ENCODE results near the gene OVOL1.

Gene OVOL1

DNA sequence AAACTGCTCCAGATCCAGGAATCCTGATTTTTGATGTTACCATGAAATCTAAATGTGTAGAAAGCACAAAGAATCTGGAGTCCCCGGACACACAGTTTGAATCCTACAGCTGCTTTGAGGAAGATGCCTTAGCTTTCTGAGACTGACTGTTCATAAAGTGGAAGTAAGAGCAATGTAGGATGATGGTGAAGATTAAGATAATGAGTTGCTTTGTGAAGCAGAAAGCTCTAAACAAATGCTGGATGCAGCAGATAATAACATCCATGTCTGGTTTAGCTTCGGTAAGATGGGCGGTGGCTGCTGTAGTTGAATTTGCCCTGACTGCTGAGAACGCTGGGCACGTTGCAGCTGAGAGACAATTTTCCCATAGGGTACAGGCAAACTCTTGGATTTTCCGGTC lies 20.1 kb downstream of the OVOL1 start:
- no peaks in the 10 kb centered on the region for H3K4me1 ChIP-seq (ENCODE audit: control insufficient read depth, insufficient read depth, low read length, poor library complexity, severe bottlenecking)
- H3K36me3 ChIP-seq (ENCODE audit: control insufficient read depth, insufficient read depth, low read length), result no peaks in the 10 kb centered on the region
- H3K27ac ChIP-seq (ENCODE audit: low read depth, low read length, severe bottlenecking), result no peak overlapping the region
- no peaks in the 10 kb centered on the region for H3K9me3 ChIP-seq (ENCODE audit: control insufficient read depth, low read length)
- 75 to 90% methylated on average over 3 to 6 of the region's 6 CpGs for WGBS, 2 experiments (ENCODE audit: insufficient coverage in 2 of 2)
- no peak overlapping the region for H3K4me3 ChIP-seq (ENCODE audit: extremely low read depth, insufficient read depth, low read length, poor library complexity, severe bottlenecking)

DNA sequence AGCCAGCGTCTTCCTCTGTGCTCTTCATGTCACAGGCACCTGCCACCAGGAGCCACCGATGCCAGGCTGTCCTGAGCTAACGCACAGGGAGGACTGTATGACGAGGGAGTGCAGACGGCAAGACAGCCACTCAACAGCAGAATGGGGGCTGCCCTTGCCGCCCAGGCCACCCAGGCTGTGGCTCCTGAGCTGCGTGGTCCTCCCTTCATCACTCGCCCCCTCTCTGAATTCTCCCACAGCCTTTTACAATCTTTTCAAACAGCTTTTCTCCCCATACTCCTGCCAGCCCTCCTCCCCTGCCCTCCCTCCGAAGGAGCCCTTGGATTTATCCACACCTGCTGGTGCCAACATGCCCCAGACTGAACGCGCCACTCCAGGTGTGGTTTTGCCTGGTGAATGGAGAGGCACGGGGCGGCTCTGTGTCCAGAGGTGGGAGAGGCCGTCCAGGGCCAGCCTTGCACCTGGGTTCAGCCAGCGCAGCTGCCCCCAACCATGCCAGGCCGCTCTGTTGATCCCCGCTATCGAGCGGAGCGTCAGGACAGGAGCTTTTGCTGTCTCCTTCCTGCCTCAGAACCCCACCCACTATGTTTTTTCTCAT lies 22.0 kb downstream of the OVOL1 start:
- no peak overlapping the region for H3K4me3 ChIP-seq (ENCODE audit: extremely low read depth, insufficient read depth, low read length, poor library complexity, severe bottlenecking)
- WGBS, 2 experiments (ENCODE audit: insufficient coverage in 2 of 2), result 84 to 90% methylated on average over 15 to 20 of the region's 20 CpGs
- no peaks in the 10 kb centered on the region for H3K36me3 ChIP-seq (ENCODE audit: control insufficient read depth, insufficient read depth, low read length)
- H3K9me3 ChIP-seq (ENCODE audit: control insufficient read depth, low read length), result no peaks in the 10 kb centered on the region
- no peak overlapping the region for H3K27ac ChIP-seq (ENCODE audit: low read depth, low read length, severe bottlenecking)
- H3K4me1 ChIP-seq (ENCODE audit: control insufficient read depth, insufficient read depth, low read length, poor library complexity, severe bottlenecking), result no peaks in the 10 kb centered on the region

DNA sequence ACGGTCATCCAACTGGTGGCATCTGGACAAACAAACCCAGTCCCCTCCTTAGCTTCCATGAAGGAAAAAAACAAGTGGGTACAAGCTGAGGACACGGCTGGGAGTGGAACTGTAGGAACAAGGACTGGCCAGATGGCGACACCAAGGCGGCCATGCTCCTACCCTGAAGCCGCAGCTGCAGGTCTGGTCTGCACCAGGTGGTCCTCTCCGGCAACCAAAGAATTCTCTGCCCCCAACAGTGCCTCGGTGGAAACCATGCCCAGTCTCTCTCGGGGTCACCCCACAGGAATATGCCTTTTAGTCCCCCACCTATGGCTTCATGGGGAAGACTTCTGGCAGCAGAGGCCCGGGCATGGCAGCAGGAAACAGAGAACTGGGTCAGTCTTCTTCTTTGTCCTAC lies 22.6 kb downstream of the OVOL1 start:
- WGBS, 2 experiments (ENCODE audit: insufficient coverage in 2 of 2), result 83 to 93% methylated on average over 8 to 9 of the region's 9 CpGs
- no peak overlapping the region for H3K4me3 ChIP-seq (ENCODE audit: extremely low read depth, insufficient read depth, low read length, poor library complexity, severe bottlenecking)
- H3K9me3 ChIP-seq (ENCODE audit: control insufficient read depth, low read length), result no peaks in the 10 kb centered on the region
- no peak overlapping the region for H3K27ac ChIP-seq (ENCODE audit: low read depth, low read length, severe bottlenecking)
- H3K4me1 ChIP-seq (ENCODE audit: control insufficient read depth, insufficient read depth, low read length, poor library complexity, severe bottlenecking), result no peaks in the 10 kb centered on the region
- no peaks in the 10 kb centered on the region for H3K36me3 ChIP-seq (ENCODE audit: control insufficient read depth, insufficient read depth, low read length)

GRCh38 chr11:65810046-65810868 lies 23.4 kb downstream of the OVOL1 start:
- H3K4me3 ChIP-seq (ENCODE audit: extremely low read depth, insufficient read depth, low read length, poor library complexity, severe bottlenecking), result no peak overlapping the region
- no peak overlapping the region for H3K27ac ChIP-seq (ENCODE audit: low read depth, low read length, severe bottlenecking)
- 89% methylated on average over 18 to 21 of the region's 23 CpGs for WGBS, 2 experiments (ENCODE audit: insufficient coverage in 2 of 2)
- no peaks in the 10 kb centered on the region for H3K4me1 ChIP-seq (ENCODE audit: control insufficient read depth, insufficient read depth, low read length, poor library complexity, severe bottlenecking)
- no peaks in the 10 kb centered on the region for H3K36me3 ChIP-seq (ENCODE audit: control insufficient read depth, insufficient read depth, low read length)
- no peaks in the 10 kb centered on the region for H3K9me3 ChIP-seq (ENCODE audit: control insufficient read depth, low read length)

DNA sequence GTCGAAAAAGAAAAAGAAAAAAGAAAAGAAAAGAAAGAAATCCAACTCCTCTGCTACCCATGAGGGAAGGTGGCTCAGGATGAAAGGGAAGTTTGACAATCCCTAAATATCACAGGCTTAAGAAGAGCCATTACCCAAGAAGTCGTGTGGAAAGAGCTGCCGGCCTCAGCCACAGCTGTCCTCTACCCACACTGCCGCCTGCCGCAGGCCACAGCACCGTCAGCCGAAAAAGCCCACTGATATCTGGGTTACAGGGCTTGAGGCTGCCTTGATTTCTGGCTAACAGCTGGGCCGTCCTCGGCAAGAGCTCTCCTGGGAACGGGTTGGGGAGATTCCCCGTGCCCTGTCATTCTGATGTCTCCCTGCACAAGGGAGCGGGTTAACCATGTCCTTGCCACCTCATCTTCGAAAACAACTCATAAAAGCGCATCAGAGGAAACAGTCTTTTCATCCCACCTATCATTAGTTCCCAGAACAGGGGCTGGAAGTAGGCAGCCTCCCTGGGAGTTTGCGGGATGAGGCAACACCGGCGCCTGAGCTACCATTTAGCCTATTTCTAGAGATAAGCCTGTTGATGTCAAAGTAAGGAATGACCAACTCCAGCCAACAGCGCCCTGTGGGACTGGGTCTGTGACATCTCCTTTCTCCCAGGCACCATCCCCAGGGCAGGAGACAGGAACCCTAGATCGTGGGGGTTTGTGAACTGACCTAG lies 25.1 kb downstream of the OVOL1 start:
- Histone ChIP-seq H3K4me3 (ENCODE audit: extremely low read depth, insufficient read depth, low read length, poor library complexity, severe bottlenecking) (no peak overlapping the region), H3K9me3 (ENCODE audit: control insufficient read depth, low read length) (no peaks in the 10 kb centered on the region), H3K36me3 (ENCODE audit: control insufficient read depth, insufficient read depth, low read length) (no peaks in the 10 kb centered on the region), H3K27ac (ENCODE audit: low read depth, low read length, severe bottlenecking) (no peak overlapping the region), H3K4me1 (ENCODE audit: control insufficient read depth, insufficient read depth, low read length, poor library complexity, severe bottlenecking) (no peaks in the 10 kb centered on the region)
- WGBS, 2 experiments (ENCODE audit: insufficient coverage in 2 of 2), result 82 to 87% methylated on average over 13 to 15 of the region's 19 CpGs

DNA sequence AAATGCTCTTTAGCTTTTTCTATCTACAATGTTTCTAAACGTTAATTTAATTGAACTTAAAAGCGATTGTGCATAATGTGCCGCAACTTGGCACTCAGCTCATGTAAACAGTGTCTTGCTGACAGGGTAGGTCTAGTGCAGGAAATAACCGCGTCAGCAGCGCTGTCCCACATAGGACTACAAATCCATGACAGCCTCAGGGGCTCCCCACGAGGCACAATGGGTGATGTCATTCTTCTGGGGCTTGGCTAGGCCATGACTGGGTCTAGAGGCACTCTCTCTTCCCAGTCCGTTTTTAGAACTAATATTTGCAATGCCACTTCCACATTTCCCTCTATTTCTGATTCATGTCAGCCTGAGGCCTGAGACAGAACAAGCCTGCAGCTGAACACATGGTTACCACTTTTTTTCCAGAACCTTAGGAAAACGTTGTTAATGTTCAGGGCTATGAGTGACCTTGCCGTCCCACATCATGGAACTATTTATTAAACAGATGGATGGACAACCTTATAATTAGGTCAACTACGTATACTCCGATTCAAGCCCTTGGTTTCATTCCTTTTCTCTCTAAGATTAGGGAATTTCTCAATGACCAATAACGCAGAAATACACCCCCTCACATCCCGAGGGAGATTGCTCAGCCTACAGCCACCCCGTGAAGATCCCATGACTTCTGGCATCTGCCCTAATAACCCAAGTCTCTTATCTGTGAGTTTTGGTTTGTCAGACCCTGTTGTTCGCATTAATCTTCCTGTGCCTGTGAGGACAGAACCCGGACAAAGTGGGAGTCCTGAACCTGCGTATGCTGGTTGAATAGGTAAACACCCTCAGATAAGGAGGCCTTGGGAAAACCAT lies 27.5 kb downstream of the OVOL1 start:
- Histone ChIP-seq H3K27ac (ENCODE audit: low read depth, low read length, severe bottlenecking) (no peak overlapping the region), H3K4me3 (ENCODE audit: extremely low read depth, insufficient read depth, low read length, poor library complexity, severe bottlenecking) (no peak overlapping the region), H3K36me3 (ENCODE audit: control insufficient read depth, insufficient read depth, low read length) (no peaks in the 10 kb centered on the region), H3K4me1 (ENCODE audit: control insufficient read depth, insufficient read depth, low read length, poor library complexity, severe bottlenecking) (no peaks in the 10 kb centered on the region), H3K9me3 (ENCODE audit: control insufficient read depth, low read length) (no peaks in the 10 kb centered on the region)
- 81 to 83% methylated on average over 14 to 16 of the region's 18 CpGs for WGBS, 2 experiments (ENCODE audit: insufficient coverage in 2 of 2)

- Histone ChIP-seq H3K4me3 (ENCODE audit: extremely low read depth, insufficient read depth, low read length, poor library complexity, severe bottlenecking) (no peak overlapping the region), H3K9me3 (ENCODE audit: control insufficient read depth, low read length) (no peaks in the 10 kb centered on the region), H3K27ac (ENCODE audit: low read depth, low read length, severe bottlenecking) (no peak overlapping the region), H3K36me3 (ENCODE audit: control insufficient read depth, insufficient read depth, low read length) (no peaks in the 10 kb centered on the region), H3K4me1 (ENCODE audit: control insufficient read depth, insufficient read depth, low read length, poor library complexity, severe bottlenecking) (no peaks in the 10 kb centered on the region)
- 90 to 95% methylated on average over 14 of the region's 16 CpGs for WGBS, 2 experiments (ENCODE audit: insufficient coverage in 2 of 2)
These were observed 28.2 kb downstream of the OVOL1 start for GRCh38 chr11:65814986-65815565.

DNA sequence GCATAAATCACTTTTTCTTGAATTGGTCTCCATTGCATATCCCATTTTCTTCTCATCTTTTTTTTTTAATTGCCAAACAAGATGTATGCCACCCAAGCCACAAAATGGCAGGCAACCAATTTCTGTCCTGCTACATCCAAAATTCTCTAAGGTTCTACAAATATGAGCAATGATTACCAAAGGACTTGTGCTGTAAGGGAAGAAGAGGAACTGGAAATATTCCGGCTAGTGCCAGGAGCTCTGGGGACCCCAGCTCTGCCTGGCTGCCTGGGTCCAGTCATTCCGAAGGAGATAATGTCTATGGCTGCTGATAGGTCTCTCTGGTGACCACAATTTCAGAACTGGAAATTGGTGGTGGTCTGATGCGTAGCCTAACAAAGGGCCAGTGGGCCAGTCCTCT lies 29.8 kb downstream of the OVOL1 start:
- Histone ChIP-seq H3K4me3 (ENCODE audit: extremely low read depth, insufficient read depth, low read length, poor library complexity, severe bottlenecking) (no peak overlapping the region), H3K9me3 (ENCODE audit: control insufficient read depth, low read length) (no peaks in the 10 kb centered on the region), H3K27ac (ENCODE audit: low read depth, low read length, severe bottlenecking) (no peak overlapping the region), H3K36me3 (ENCODE audit: control insufficient read depth, insufficient read depth, low read length) (no peaks in the 10 kb centered on the region), H3K4me1 (ENCODE audit: control insufficient read depth, insufficient read depth, low read length, poor library complexity, severe bottlenecking) (no peaks in the 10 kb centered on the region)
- WGBS, 2 experiments (ENCODE audit: insufficient coverage in 2 of 2), result 95 to 100% methylated on average over 3 of the region's 3 CpGs

DNA sequence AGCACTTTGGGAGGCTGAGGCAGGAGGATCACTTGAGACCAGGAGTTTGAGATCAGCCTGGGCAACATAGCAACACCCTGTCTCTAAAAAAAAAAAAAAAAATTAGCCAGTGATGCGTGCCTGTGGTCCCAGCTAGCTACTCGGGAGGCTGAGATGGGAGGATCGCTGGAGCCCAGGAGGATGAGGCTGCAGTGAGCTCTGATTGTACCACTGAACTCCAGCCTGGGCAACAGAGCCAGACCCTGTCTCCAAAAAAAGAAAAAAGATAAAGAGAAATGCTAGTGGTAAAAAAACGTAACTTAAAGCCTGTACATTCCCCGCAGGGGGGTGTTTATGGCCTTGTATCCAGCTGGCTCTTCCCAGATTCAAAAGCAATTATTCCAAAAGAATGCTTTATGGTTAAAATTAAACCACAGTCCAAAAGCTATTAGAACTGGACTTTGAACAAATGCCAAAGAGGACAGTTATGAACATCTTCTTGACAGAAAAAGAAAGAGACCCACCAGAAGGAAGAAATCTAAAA lies 30.5 kb downstream of the OVOL1 start:
- Histone ChIP-seq H3K9me3 (ENCODE audit: control insufficient read depth, low read length) (no peaks in the 10 kb centered on the region), H3K36me3 (ENCODE audit: control insufficient read depth, insufficient read depth, low read length) (no peaks in the 10 kb centered on the region), H3K4me3 (ENCODE audit: extremely low read depth, insufficient read depth, low read length, poor library complexity, severe bottlenecking) (peak overlapping the region; percentile 42), H3K27ac (ENCODE audit: low read depth, low read length, severe bottlenecking) (no peak overlapping the region), H3K4me1 (ENCODE audit: control insufficient read depth, insufficient read depth, low read length, poor library complexity, severe bottlenecking) (no peaks in the 10 kb centered on the region)
- WGBS, 2 experiments (ENCODE audit: insufficient coverage in 2 of 2), result 96 to 100% methylated on average over 1 to 4 of the region's 5 CpGs

Data from mesodermal cell (in vitro differentiated cells).